ENCODE measurements around the gene CYP27B1. TPM values are rescaled to one million over a fixed set of nuclear protein-coding genes. Genes with fewer than 3 reads are reported as not detected.

CYP27B1 gene
- total RNA-seq, 1 donor from 2014 or later: not detected

DNA sequence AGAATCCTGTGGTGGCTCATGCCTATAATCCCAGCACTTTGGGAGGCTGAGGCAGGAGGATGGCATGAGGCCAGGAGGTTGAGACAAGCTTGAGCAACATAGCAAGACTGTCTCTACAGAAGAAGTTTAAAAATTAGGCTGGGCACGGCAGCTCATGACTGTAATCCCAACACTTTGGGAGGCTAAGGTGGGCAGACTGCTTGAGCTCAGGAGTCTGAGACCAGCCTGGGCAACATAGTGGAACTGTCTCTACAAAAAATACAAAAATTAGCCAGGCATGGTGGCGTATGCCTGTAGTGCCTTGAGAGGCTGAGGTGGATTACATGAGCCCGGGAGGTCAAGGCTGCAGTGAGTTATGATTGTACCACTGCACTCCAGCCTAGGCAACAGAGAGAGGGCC is 998 bp upstream of the CYP27B1 start:
- DNase-seq (ENCODE audit: low spot score in 2 of 2) (no peak), FAIRE-seq (no peak)

GRCh38 chr12:57767305-57767698 is 424 bp upstream of the CYP27B1 start:
- DNase-seq (ENCODE audit: low spot score in 2 of 2) (no peak), FAIRE-seq (no peak)

DNA sequence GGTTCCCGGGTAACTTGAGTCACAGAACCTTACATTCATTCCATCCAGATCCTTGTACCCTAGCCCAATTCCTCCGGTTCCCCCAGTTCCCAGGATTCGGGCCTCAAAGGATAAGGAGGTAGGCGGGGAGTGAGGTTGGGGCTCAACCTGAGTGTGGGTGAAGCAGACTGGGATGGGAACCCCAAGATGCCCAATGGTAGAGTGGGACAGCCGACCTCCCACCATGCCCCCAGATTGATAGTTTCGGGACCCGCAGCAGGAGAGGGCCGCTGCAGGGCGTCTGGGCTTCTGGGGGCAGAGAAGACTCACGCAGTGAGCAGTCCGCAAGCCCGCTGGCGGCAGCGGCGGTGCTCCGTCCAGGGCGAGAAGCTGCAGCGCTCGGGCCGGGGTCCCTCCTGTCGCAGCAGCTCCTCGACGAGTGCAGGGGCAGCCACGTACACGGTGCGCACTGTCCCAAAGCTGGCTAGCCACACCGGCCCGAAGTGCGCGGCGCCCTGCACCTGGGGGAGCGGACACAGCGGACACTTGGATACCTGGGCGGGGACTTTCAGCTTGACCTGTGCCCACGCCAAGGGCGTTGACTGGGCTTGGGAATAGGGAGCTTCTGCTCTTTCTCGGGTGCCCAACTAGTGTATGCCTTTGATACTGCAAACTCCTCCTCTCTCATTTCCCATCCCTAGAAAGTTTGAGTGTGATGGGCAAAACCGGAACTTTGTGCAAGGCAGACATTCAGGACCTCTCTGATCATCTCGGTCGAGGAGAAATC is 997 bp downstream of the CYP27B1 start:
- FAIRE-seq: no peak
- no peak for DNase-seq (ENCODE audit: low spot score in 2 of 2)

DNA sequence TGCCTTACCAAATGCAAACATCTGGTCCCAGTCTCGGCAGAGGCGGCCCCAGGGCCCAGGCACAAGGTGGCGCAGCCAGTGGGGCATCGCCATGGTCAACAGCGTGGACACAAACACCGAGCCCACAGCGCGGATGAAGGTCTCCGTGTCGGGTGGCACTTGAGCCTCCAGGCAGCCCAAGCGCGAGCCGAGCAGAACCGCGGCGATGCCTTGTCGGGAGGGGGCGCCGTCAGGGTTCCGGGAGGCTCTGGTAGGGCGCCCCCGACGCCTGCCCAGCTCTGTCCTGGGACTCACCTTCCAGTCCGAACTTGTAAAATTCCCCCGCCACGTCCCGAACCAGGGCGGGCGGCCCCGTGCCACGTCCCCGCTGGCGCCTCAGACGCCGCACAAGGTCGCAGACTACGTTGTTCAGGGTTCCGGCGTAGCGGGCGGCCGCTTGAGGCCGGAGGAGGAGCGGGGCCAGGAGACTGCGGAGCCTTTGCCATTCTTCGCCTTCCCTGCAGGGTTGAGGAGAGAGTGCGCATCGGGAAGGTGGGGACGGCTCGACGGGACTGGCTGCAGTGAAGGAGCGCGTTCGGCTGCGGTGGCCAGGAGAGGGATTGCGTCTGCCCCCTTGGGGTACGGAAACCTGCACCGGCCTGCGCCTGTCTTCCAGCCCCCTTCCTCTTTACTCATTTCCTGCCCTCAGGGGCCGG is 1.7 kb downstream of the CYP27B1 start:
- FAIRE-seq (no peak), DNase-seq (ENCODE audit: low spot score in 2 of 2) (no peak)

GRCh38 chr12:57764662-57765002 is 2.2 kb downstream of the CYP27B1 start:
- FAIRE-seq (no peak), DNase-seq (ENCODE audit: low spot score in 2 of 2) (no peak)

GRCh38 chr12:57763881-57764661 is 2.8 kb downstream of the CYP27B1 start:
- DNase-seq (ENCODE audit: low spot score in 2 of 2) (no peak), FAIRE-seq (no peak)

GRCh38 chr12:57762463-57762862 is 4.4 kb downstream of the CYP27B1 start:
- DNase-seq (ENCODE audit: low spot score in 2 of 2): no peak
- no peak for FAIRE-seq

- DNase-seq (ENCODE audit: low spot score in 2 of 2): no peak
- FAIRE-seq: no peak
Measured at GRCh38 chr12:57761391-57761998, 5.4 kb downstream of the CYP27B1 start.

DNA sequence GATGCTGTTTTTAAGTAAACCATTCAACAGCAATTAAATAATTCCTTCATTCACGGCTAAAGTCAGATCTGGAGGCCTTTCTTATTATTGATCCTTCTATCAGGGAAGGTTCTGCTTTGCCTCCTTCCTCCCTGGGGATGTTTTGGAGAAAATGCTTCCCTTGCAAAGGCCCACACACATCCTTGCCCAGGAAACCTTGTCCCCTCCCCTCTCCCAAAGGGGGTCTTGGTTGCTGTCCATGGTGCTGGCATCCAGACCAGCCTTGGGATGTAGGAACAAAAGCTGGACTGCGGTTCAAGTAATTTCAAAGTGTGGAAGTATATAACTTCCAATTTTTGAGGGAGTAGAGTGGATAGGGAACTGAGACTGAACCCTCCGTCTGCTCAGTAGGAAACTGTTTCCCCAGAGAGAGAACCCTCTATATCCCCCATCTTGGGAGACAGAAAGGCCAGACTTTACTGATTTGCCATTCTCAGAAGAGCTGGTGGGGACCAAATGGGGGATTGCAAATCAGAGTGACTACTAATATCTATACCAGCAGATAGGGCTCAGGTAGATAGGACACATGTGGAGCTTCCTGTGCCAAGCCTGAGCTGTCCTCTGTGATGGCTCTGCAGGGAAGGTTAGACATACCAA is 6.4 kb downstream of the CYP27B1 start:
- DNase-seq (ENCODE audit: low spot score in 2 of 2) (peak in 1 of 2 donors; percentile 19), FAIRE-seq (no peak)

GRCh38 chr12:57759360-57759980 is 7.4 kb downstream of the CYP27B1 start:
- peak in 1 of 2 donors; percentile 17 for DNase-seq (ENCODE audit: low spot score in 2 of 2)
- no peak for FAIRE-seq

GRCh38 chr12:57758552-57759359 is 8.1 kb downstream of the CYP27B1 start:
- FAIRE-seq: no peak
- DNase-seq (ENCODE audit: low spot score in 2 of 2): no peak

- DNase-seq (ENCODE audit: low spot score in 2 of 2): no peak
- no peak for FAIRE-seq
Measured at GRCh38 chr12:57757771-57758170, 9.1 kb downstream of the CYP27B1 start.

DNA sequence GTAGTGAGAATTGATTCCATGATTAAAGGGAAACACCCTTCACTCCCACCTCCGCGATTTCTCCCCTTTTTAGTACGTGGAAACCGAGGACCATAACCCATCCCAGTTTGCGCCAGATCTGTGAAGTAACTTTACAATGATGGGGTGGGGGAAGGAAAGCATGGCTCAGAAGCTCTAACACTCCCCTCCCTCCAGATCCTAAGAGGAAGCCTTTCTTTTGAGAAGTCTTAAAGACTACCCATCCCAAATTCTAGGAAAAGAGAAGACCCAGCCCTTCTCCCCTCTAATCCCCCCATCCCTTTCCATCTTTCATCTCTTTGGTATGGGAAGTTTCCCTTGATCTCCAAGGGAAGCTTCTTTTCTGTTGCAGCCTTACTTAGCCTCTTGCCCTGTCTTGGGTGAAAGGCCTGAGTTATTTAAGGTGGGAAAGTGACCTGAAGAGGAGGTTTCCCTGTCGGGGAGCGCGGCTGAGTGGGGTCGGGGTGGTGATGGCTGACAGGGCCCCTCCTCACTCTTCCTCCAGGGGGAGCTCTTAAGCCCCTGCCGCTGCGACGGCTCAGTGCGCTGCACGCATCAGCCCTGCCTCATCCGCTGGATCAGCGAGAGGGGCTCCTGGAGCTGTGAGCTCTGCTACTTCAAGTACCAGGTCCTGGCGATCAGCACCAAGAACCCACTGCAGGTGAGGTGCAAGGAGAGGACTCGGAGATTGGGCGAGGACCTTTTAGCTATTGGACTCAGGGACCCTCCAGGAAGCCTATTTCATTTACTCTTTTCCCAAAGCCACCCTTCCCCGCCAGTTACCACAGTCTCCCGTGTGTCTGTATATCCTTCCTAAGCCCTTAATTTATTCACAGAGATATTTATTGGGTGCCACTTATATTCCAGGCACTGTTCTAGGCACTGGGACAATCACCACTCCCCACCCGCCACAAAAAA is 10.2 kb downstream of the CYP27B1 start:
- DNase-seq (ENCODE audit: low spot score in 2 of 2) (no peak), FAIRE-seq (no peak)

- DNase-seq (ENCODE audit: low spot score in 2 of 2) (peak in 1 of 2 donors; percentile 75), FAIRE-seq (no peak)
Measured at GRCh38 chr12:57755454-57756372, 11.2 kb downstream of the CYP27B1 start.

DNA sequence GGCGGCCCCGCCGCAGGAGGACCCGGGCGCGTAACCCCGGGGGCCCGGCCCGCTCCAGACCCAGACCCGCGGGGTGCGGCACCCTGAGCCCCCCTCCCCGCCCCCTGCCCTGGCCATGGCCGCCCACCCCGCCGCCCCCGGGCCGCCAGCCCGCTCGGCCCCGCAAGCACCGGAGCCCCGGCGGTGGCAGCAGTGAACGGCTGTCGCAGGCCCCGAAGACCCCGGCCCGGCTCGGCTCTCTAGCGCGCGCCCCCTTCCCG is 11.8 kb downstream of the CYP27B1 start:
- FAIRE-seq: no peak
- DNase-seq (ENCODE audit: low spot score in 2 of 2): peak in 1 of 2 donors; percentile 54

GRCh38 chr12:57754411-57755193 is 12.3 kb downstream of the CYP27B1 start, which contains the start of gene MARCHF9:
MARCHF9 (plus strand) TSS chr12:57755103; CDS start chr12:57755529, 426 bp downstream.
- DNase-seq (ENCODE audit: low spot score in 2 of 2): peak; percentile 74 to 80
- no peak for FAIRE-seq
